K562 (cell line): ENCODE data around the gene TRIM24. TPM values are rescaled to one million over a fixed set of nuclear protein-coding genes. Genes with fewer than 3 reads are reported as not detected.

Source experiments
- GTF2F1 ChIP-seq: IDR thresholded peaks from 2 replicates; pipeline ENCODE4 v1.6.1; 2011; ENCODE audit warnings: low read depth, low read length, improper control_type of control experiment
- HDAC8 ChIP-seq: fragments of 450-650 bp; IDR thresholded peaks from 2 replicates; pipeline ENCODE4 v1.6.1; 2016; ENCODE audit warnings: mild to moderate bottlenecking, missing genetic modification characterization, moderate library complexity, missing compliant biosample characterization
- KDM4B ChIP-seq, 2 experiments: fragments of 450-650 bp in 1 of 2; sonication (generic) in 1 of 2; IDR thresholded peaks; 2 replicates each; pipeline ENCODE4 v1.6.1; 2016 to 2017; ENCODE audit warnings: borderline replicate concordance in 2 of 2, antibody characterized with exemption in 1 of 2, low read depth in 1 of 2, mild to moderate bottlenecking in 1 of 2
- LCOR ChIP-seq: sonication (generic); formaldehyde crosslinking; IDR thresholded peaks from 2 replicates; pipeline ENCODE4 v1.8.0; 2022; ENCODE audit warnings: mild to moderate bottlenecking, missing genetic modification reagents
- NELFE ChIP-seq: IDR thresholded peaks from 2 replicates; pipeline ENCODE4 v1.6.1; 2011; ENCODE audit warnings: mild to moderate bottlenecking; ENCODE audit not compliant: insufficient read depth, insufficient read length
- STAG1 ChIP-seq: sonication (generic); formaldehyde crosslinking; IDR thresholded peaks from 2 replicates; pipeline ENCODE4 v1.5.0; 2020; ENCODE audit warnings: missing genetic modification reagents, borderline replicate concordance
- ZNF766 ChIP-seq: fragments of 200-800 bp; sonication (Bioruptor generic); conservative IDR thresholded peaks from 2 replicates; pipeline ENCODE4 v1.6.1; 2016; ENCODE audit warnings: missing genetic modification characterization, missing compliant biosample characterization
- polyA plus RNA-seq, 8 experiments: library from polyadenylated mRNA; depleted of rRNA in 4 of 8; stranded (reverse) in 5 of 8; unstranded in 3 of 8; fragments of >200 nt; fragmentation: Nextera tagmentation in 2 of 8; fragmentation: Illumina TruSeq in 1 of 8; extraction: Ambion mirVana in 2 of 8; extraction: Trizol in 1 of 8; gene quantifications; 2 replicates each; pipeline versions ENCODE4 v1.2.1 to v1.2.3, GENCODE V29; 2011 to 2014; ENCODE audit warnings: inconsistent platforms in 1 of 8, missing spikeins in 1 of 8
- total RNA-seq, 7 experiments: library from RNA; depleted of rRNA in 6 of 7; stranded (reverse); fragments of >200 nt in 6 of 7; fragmentation: Illumina TruSeq in 2 of 7; extraction: Trizol in 2 of 7; gene quantifications; 2 replicates each; pipeline versions ENCODE4 v1.2.1 to v1.2.3, GENCODE V29; 2011 to 2021; ENCODE audit warnings: low replicate concordance in 1 of 7
- TF ChIP-seq, protein P1 (sequence below): sonication (generic); formaldehyde crosslinking; IDR thresholded peaks from 2 replicates; pipeline ENCODE4 v1.8.0; 2022; ENCODE audit warnings: missing genetic modification reagents, mild to moderate bottlenecking, moderate library complexity, borderline replicate concordance
- TF ChIP-seq, protein P2 (sequence below), 3 experiments: fragments of 200-800 bp in 1 of 3; fragments of 250-450 bp in 1 of 3; fragments of 450-650 bp in 1 of 3; sonication (Bioruptor Pico) in 1 of 3; sonication (Bioruptor generic) in 1 of 3; formaldehyde crosslinking in 1 of 3; IDR thresholded peaks; 2 replicates each; pipeline versions ENCODE4 v1.6.1 to v1.8.0; 2016 to 2022; ENCODE audit warnings: mild to moderate bottlenecking in 2 of 3, missing genetic modification characterization in 2 of 3, missing compliant biosample characterization in 1 of 3, moderate library complexity in 1 of 3
- TF ChIP-seq, protein P3 (sequence below): fragments of 250-450 bp; sonication (Bioruptor Pico); IDR thresholded peaks from 2 replicates; pipeline ENCODE4 v1.4.0; 2020; ENCODE audit warnings: mild to moderate bottlenecking
- TF ChIP-seq, protein P4 (sequence below), 2 experiments: fragments of 450-650 bp in 1 of 2; sonication (generic) in 1 of 2; formaldehyde crosslinking; conservative IDR thresholded peaks; 2 replicates each; pipeline versions ENCODE4 v1.4.0 to v1.8.1; 2020 to 2022; ENCODE audit warnings: mild to moderate bottlenecking in 1 of 2, missing genetic modification reagents in 1 of 2
- TF ChIP-seq, protein P5 (sequence below): sonication (generic); formaldehyde crosslinking; IDR thresholded peaks from 2 replicates; pipeline ENCODE4 v1.8.0; 2022; ENCODE audit warnings: mild to moderate bottlenecking, missing genetic modification reagents
- TF ChIP-seq, protein P6 (sequence below): conservative IDR thresholded peaks from 2 replicates; pipeline ENCODE4 v1.6.1; 2011; ENCODE audit warnings: low read depth, mild to moderate bottlenecking, low read length; ENCODE audit not compliant: control insufficient read depth

Gene TRIM24
- total and polyA plus RNA-seq, 9 of the 15 experiments (the other 6 are each of a cell fraction or from before 2014, with no cell fraction given): 13.4 to 74.0 (median 41.7) TPM

DNA sequence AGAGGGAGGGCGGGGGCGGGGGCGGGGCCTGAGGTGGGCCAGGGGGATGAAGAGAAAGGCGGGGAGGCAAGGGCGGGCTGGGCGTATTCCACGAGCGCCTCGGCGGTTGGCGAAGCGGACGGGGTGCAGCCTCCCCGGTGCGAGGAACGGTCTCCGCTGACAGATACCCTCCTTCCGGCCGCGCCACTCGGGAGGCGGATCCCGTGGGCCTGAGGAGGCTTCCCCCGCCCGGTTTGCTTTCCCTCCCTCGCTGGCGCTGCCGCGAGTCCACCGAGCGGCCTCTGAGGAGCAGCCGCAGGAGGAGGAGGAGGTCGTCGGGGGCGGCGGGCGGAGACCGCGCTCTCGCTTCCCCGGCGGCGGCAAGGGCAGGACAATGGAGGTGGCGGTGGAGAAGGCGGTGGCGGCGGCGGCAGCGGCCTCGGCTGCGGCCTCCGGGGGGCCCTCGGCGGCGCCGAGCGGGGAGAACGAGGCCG lies at the start of gene TRIM24 (continued):
- TF ChIP-seq GTF2F1: peak; percentile 34; the same call in 1 of the 2 replicates
- TF ChIP-seq, protein P1, sequence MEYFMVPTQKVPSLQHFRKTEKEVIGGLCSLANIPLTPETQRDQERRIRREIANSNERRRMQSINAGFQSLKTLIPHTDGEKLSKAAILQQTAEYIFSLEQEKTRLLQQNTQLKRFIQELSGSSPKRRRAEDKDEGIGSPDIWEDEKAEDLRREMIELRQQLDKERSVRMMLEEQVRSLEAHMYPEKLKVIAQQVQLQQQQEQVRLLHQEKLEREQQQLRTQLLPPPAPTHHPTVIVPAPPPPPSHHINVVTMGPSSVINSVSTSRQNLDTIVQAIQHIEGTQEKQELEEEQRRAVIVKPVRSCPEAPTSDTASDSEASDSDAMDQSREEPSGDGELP (CRISPR knock-in tag): peak; percentile 74; the same call in 1 of the 2 replicates
- TF ChIP-seq NELFE: no peak
- TF ChIP-seq, protein P2, sequence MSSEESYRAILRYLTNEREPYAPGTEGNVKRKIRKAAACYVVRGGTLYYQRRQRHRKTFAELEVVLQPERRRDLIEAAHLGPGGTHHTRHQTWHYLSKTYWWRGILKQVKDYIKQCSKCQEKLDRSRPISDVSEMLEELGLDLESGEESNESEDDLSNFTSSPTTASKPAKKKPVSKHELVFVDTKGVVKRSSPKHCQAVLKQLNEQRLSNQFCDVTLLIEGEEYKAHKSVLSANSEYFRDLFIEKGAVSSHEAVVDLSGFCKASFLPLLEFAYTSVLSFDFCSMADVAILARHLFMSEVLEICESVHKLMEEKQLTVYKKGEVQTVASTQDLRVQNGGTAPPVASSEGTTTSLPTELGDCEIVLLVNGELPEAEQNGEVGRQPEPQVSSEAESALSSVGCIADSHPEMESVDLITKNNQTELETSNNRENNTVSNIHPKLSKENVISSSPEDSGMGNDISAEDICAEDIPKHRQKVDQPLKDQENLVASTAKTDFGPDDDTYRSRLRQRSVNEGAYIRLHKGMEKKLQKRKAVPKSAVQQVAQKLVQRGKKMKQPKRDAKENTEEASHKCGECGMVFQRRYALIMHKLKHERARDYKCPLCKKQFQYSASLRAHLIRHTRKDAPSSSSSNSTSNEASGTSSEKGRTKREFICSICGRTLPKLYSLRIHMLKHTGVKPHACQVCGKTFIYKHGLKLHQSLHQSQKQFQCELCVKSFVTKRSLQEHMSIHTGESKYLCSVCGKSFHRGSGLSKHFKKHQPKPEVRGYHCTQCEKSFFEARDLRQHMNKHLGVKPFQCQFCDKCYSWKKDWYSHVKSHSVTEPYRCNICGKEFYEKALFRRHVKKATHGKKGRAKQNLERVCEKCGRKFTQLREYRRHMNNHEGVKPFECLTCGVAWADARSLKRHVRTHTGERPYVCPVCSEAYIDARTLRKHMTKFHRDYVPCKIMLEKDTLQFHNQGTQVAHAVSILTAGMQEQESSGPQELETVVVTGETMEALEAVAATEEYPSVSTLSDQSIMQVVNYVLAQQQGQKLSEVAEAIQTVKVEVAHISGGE (CRISPR knock-in tag; IDR thresholded peaks at IDR 0.05): peak in 1 of 3 experiments; percentile 62; a peak in 2 of 6 replicates
- peak in 1 of 2 experiments; percentile 90; a peak in 2 of 4 replicates for TF ChIP-seq KDM4B (IDR thresholded peaks at IDR 0.05; ENCODE audit: borderline replicate concordance in 2 of 2, low read depth in 1 of 2)
- TF ChIP-seq, protein P3, sequence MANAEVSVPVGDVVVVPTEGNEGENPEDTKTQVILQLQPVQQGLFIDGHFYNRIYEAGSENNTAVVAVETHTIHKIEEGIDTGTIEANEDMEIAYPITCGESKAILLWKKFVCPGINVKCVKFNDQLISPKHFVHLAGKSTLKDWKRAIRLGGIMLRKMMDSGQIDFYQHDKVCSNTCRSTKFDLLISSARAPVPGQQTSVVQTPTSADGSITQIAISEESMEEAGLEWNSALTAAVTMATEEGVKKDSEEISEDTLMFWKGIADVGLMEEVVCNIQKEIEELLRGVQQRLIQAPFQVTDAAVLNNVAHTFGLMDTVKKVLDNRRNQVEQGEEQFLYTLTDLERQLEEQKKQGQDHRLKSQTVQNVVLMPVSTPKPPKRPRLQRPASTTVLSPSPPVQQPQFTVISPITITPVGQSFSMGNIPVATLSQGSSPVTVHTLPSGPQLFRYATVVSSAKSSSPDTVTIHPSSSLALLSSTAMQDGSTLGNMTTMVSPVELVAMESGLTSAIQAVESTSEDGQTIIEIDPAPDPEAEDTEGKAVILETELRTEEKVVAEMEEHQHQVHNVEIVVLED (CRISPR knock-in tag): peak; percentile 36; the same call in 1 of the 2 replicates
- TF ChIP-seq LCOR (CRISPR knock-in tag): no peak
- TF ChIP-seq, protein P4, sequence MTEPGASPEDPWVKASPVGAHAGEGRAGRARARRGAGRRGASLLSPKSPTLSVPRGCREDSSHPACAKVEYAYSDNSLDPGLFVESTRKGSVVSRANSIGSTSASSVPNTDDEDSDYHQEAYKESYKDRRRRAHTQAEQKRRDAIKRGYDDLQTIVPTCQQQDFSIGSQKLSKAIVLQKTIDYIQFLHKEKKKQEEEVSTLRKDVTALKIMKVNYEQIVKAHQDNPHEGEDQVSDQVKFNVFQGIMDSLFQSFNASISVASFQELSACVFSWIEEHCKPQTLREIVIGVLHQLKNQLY (CRISPR knock-in tag; conservative IDR thresholded peaks at IDR 0.05): peak; percentile 46 to 91; a peak in 1 of 4 replicates
- no peak for TF ChIP-seq STAG1 (CRISPR knock-in tag)
- peak; percentile 75 for TF ChIP-seq HDAC8
- no peak; the same call in 1 of the 2 replicates for TF ChIP-seq ZNF766 (CRISPR knock-in tag)
- TF ChIP-seq, protein P5, sequence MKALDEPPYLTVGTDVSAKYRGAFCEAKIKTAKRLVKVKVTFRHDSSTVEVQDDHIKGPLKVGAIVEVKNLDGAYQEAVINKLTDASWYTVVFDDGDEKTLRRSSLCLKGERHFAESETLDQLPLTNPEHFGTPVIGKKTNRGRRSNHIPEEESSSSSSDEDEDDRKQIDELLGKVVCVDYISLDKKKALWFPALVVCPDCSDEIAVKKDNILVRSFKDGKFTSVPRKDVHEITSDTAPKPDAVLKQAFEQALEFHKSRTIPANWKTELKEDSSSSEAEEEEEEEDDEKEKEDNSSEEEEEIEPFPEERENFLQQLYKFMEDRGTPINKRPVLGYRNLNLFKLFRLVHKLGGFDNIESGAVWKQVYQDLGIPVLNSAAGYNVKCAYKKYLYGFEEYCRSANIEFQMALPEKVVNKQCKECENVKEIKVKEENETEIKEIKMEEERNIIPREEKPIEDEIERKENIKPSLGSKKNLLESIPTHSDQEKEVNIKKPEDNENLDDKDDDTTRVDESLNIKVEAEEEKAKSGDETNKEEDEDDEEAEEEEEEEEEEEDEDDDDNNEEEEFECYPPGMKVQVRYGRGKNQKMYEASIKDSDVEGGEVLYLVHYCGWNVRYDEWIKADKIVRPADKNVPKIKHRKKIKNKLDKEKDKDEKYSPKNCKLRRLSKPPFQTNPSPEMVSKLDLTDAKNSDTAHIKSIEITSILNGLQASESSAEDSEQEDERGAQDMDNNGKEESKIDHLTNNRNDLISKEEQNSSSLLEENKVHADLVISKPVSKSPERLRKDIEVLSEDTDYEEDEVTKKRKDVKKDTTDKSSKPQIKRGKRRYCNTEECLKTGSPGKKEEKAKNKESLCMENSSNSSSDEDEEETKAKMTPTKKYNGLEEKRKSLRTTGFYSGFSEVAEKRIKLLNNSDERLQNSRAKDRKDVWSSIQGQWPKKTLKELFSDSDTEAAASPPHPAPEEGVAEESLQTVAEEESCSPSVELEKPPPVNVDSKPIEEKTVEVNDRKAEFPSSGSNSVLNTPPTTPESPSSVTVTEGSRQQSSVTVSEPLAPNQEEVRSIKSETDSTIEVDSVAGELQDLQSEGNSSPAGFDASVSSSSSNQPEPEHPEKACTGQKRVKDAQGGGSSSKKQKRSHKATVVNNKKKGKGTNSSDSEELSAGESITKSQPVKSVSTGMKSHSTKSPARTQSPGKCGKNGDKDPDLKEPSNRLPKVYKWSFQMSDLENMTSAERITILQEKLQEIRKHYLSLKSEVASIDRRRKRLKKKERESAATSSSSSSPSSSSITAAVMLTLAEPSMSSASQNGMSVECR: peak; percentile 94
- TF ChIP-seq, protein P6, sequence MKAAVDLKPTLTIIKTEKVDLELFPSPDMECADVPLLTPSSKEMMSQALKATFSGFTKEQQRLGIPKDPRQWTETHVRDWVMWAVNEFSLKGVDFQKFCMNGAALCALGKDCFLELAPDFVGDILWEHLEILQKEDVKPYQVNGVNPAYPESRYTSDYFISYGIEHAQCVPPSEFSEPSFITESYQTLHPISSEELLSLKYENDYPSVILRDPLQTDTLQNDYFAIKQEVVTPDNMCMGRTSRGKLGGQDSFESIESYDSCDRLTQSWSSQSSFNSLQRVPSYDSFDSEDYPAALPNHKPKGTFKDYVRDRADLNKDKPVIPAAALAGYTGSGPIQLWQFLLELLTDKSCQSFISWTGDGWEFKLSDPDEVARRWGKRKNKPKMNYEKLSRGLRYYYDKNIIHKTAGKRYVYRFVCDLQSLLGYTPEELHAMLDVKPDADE: peak; percentile 87
